Ureter (tissue), 1 donor: ENCODE measurements around the gene LACC1. TPM values are rescaled to one million over a fixed set of nuclear protein-coding genes. Genes with fewer than 3 reads are reported as not detected.

Source experiments
- DNase-seq: peaks from one replicate; pipeline ENCODE4 v3.0.0-alpha.2; 2020; ENCODE audit warnings: low spot score
- total RNA-seq: library from RNA; stranded (reverse); gene quantifications from one replicate; pipeline ENCODE4 v1.2.4, GENCODE V29; 2023
- donor health status: DM: yes; HTN: yes; CAD: no.

LACC1 gene
- 10.4 TPM for total RNA-seq

DNA sequence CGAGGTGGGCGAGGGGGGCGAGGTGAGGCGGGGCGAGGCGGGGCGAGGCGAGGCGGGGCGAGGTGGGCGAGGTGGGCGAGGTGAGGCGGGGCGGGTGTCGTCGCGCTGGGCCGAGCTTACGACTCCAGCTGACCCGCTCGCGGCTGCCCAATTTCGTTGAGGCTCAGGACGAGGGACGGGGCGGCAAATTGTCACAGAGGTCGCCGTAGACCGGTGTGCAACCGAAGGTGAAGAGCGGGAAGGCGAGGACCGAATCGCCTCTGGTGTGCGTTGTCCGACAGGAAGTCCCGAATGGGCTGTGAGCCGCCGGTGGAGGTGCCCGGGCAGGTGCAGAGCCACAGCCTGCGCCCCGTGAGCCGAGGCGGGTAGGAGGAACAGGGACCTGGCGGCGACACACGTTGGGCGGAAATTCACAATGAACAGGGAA lies at the start of gene LACC1:
Gene LACC1, plus strand, starts transcription at position 150 of the 427 bp plus-strand sequence. CDS start 1,082 bp downstream, outside the sequence.
- no peak for DNase-seq

DNA sequence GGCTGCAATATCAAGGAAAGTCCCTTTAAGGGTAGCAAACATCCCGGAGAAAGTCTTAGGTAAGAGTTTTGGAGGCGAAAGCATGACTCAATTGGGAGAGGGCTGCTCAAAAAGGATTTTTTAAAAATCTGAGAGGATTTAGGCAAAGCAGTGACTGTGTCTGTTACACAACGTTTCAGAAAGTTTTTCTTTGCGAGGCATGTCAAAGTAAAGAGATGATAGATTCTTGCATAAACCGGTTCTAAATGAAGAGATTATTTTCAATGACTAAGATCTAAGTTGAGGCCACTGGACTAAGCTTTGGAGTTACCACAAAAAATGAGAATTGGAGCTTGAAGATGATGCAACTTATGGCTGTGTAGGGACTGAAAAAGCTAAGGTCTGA lies 49.2 kb upstream of the LACC1 start:
- DNase-seq: no peak

- no peak for DNase-seq
Observed at GRCh38 chr13:43831088-43831487, 48.6 kb upstream of the LACC1 start.

GRCh38 chr13:43835701-43836100 lies 44.0 kb upstream of the LACC1 start:
- DNase-seq: no peak

DNA sequence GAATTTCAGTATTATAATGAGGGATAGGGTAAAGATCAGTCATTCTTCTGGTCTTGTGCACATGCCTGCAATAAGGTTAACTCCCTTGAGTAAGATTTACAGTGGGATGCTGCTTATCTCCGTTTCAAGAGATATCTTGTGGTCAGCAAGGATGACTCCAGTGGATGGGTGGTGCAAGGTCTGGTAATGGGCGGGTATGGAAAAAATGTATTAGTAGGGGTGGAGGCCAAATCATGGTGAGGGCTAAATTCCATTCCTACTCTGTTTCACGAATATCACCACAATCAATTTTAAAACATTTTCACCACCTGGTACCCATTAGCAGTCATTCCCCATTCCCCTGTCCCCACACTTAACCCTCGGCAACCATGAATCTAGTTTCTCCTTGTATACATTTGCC lies 40.8 kb upstream of the LACC1 start:
- DNase-seq: no peak

DNA sequence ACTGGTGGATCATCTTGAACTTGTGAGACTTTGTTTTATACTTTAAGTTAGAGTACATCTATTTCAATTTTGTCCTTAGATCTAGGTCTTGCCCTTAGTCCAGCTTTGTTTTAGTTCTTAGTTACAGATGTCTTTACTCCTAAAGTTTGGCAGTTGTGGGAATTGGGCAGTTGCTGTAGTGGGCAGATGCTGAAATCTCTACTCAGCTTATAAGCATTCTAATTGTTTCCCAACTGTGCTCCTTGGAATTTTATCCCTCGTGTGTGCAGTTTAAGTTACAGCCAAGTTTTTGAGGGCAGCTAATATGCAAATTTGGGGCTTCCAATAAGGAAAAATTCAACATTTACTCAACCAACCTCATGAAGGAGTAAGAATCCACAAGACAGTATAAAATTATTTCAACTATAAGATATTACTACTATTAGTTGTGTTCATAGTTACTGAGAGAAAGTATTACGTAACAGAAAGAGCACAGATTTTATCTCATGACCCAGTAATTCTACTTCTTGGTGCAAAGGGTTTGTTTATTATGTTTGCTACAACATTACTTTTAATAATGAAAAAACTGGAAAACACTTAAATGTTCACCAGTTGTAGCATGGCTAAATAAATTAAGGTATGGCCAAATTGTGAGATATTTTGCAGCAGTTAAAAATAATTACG lies 33.1 kb upstream of the LACC1 start:
- DNase-seq: no peak

GRCh38 chr13:43848001-43848649 lies 31.6 kb upstream of the LACC1 start:
- DNase-seq: no peak

- DNase-seq: no peak
Observed at GRCh38 chr13:43850873-43851272, 28.8 kb upstream of the LACC1 start.

GRCh38 chr13:43852923-43853404 lies 26.7 kb upstream of the LACC1 start:
- no peak for DNase-seq

DNA sequence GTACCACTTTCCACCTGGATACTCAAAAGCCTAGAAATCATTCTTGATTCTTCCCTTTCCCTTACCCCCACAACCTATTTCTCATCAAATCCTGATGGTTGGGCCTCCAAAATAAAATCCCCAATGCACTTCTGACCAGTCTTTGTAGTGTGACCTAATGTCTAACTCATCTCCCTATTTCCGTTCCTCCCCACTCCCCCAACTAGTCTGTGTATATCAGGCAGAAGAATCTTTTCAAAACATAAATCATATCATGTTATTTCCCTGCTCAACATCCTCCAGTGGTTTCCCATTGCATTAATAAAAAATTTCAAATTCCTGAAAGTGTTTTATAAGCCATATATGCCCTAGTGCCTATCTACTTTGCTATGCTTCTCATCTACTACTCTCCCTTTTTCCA lies 17.8 kb upstream of the LACC1 start:
- no peak for DNase-seq

GRCh38 chr13:43864921-43865320 lies 14.8 kb upstream of the LACC1 start:
- DNase-seq: no peak

GRCh38 chr13:43865892-43866291 lies 13.8 kb upstream of the LACC1 start:
- no peak for DNase-seq

GRCh38 chr13:43872181-43872580 lies 7.5 kb upstream of the LACC1 start:
- DNase-seq: no peak

- DNase-seq: no peak
Observed at GRCh38 chr13:43874504-43875092, 5.1 kb upstream of the LACC1 start.

DNA sequence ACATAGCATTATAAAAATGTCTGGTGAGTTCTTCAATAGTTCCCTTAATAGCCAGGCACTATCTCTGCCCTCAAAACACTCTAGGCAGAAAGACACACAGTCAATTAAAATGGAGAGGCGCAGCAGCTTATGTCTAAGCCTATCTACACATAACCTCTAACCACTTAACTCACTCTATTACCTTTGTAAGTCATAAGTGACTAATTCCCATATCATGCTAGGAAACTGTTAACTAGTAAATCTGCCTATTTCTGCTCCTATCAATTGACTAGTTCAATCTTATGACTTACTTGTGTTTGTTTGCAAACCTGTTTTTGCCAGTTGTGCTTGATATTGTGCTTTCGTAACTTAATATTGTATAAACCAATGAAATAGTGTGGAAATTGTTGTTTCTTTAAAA lies 3.3 kb upstream of the LACC1 start:
- no peak for DNase-seq

DNA sequence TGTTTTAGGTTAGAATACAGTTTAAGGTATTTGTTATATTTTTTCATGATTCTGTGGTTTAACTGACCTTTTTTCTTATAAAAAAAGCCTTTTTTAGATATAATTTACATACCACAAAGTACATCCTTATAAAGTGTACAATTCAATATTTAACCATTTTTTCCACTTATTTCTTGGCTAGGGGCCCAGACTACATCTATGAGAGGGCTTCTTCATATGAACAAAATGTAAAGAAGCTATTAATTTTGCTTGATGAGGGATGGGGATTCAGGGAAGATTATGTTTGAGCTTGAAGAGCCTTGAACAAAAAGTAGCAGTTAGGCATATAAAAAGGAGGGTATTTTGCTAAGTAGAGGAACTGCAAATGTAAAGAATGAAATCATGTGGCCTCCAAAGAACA lies 2.4 kb upstream of the LACC1 start:
- DNase-seq: no peak

DNA sequence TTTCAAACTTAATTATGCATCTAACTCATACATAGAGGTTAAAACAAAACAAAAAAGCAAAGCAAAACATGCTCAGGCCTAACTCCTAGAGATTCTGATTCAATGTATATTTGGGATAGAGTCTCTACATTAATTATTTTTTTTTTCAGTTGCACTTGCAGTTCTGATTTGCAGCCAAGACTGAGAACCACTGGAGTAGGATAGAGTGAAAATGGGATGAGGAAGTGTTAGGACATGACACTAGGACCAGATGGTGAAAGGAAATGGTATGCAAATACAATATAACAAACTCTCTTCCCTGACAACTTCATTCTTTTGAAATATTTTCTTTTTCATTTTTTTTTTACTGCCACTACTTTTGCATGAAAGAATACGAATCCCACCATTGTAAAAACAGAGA lies 1.9 kb upstream of the LACC1 start:
- DNase-seq: no peak

DNA sequence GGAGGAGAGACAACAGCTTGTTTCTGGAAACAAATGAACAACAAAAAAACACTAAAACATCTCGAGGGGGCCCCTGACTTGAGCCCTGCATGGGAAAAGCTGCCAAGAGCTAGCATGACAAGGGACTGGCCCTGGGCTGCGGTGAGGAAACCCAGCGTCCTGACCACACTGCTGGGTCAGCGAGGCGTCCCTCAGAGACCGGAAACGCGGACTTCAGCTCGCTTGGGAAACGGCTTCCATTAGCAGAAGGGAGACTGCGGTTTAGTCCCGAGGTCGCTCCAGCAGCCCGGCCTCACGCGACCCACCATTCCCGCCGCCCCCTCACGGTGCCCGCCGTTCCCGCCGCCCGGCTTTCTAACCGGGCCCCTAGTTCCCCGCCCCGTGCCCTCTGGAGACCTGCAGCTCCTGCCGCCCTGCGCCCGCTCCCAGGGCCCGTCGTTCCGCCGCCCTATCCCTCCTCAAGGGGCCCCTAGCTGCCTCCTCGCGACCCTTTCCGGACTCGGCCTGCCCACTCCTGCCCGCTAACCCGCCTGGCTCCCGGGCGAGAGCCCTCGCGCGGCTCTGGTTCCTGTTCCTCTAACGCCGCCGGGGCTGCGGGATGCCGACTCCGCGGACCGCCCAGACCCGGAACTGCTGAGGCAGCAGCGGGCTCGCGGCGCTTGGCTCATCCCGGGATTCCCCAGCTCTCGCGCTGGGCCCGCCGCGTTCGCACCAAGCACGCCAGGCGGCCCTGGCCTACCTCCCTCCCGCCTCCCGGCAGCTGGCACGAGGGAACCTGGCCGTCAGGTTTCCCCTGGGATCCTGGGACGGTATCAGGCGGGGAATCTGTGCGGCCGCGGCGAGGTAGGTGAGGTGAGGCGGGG lies 581 bp upstream of the LACC1 start, which contains the start of gene CCDC122:
Gene CCDC122, minus strand, starts transcription at position 849 of the 863 bp plus-strand sequence. CDS start 10,364 bp downstream, outside the sequence.
- peak; percentile 84 for DNase-seq

- DNase-seq: no peak
Observed at GRCh38 chr13:43880214-43880855, 631 bp downstream of the LACC1 start.

DNA sequence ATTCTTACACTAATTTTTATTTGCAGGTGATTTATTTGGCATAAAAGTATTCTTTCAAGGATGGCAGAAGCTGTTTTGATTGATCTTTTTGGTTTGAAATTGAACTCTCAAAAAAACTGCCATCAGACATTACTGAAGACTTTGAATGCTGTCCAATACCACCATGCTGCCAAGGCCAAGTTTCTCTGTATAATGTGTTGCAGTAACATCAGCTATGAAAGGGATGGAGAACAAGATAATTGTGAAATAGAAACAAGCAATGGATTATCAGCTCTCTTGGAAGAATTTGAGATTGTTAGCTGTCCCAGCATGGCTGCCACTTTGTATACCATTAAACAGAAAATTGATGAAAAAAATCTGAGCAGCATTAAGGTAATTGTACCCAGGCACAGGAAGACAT lies 1.2 kb downstream of the LACC1 start:
- DNase-seq: no peak

DNA sequence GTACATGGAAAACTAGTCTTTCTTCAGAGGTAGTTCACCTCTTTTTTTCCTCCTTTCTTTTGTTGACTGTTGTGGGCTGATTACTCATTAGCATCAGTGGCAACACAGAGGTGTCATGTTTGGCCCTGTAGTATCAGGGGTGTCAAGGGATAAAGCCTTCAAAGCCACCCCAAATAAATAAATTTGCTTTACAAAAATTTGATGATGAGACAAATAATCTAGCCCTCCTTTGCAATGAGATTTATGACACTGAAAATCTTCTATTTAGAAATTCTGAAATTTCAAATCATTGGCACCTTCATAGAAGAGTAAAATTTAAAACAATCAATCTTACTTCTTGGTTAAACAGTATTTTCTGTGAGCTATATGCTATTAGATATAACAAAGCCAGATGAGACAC lies 1.9 kb downstream of the LACC1 start:
- DNase-seq: no peak

- no peak for DNase-seq
Observed at GRCh38 chr13:43883631-43884030, 3.9 kb downstream of the LACC1 start.
